ENCODE measurements around the gene GSTA1.
"Not testable (repeated sequence)": the region's sequence is repeated elsewhere in the genome, so short reads cannot be mapped to it uniquely, and the experiment has no call there.

GSTA1 gene

DNA sequence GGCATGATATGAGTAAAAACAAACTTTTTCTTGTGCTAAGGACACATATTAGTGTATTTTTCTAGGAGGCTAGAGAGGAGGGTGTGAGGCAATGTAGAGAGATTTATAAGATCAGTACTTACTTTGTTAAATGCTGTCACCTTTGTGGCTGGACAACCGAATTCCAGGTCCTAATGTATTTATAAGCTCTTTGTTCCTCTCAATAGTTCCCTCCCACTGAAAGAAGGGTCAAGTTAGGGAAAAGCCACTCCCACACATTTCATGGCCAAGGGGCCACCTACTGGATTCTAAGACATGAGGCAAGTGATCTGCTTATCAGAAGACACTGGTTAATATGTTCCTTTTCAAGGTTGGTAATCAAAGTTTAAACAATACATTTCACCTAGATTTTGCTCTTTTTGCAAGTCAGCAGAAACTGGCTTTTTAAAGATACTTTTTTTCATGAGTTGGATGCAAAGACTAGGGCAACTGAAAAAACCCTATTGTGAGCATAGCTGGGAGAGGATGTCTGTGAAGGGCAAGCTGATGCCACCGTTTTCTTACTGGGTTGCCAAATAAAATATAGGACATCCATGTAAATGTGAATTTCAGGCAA, 40.2 kb downstream of the GSTA1 start, which contains the start of gene GSTA2:
TSS of gene GSTA2 (minus strand) at position 154 of the 595 bp plus-strand sequence. CDS start 5,528 bp downstream, outside the sequence.
- H3K36me3 ChIP-seq (ENCODE audit: control insufficient read depth, insufficient read depth, low read length); H3K27me3 ChIP-seq (ENCODE audit: control insufficient read depth, insufficient read depth, low read length); H3K4me3 ChIP-seq (ENCODE audit: low read length); H3K9me3 ChIP-seq (ENCODE audit: control insufficient read depth, low read length); H3K4me1 ChIP-seq (ENCODE audit: control insufficient read depth, insufficient read depth, low read length); H3K9ac ChIP-seq (ENCODE audit: low read length): not testable (repeated sequence)

DNA sequence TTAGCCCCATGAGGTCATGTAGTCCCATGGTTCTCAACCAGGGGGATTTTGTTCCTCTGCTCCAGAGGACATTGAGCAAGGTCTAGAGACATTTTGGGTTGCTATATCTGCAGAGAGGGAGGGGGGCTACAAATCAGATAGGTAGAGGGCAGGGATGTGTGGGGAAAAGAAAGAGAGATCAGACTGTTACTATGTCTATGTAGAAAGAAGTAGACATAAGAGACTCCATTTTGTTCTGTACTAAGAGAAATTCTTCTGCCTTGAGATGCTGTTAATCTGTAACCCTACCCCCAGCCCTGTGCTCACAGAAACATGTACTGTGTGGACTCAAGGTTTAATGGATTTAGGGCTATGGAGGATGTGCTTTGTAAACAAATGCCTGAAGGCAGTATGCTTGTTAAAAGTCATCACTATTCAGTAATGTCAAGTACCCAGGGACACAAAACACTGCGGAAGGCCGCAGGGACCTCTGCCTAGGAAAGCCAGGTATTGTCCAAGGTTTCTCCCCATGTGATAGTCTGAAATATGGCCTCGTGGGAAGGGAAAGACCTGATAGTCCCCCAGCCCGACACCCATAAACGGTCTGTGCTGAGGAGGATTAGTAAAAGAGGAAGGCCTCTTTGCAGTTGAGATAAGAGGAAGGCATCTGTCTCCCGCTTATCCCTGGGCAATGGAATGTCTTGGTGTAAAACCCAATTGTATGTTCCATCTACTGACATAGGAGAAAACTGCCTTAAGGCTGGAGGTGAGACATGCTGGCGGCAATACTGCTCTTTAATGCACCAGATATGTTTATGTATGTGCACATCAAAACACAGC, 41.7 kb downstream of the GSTA1 start:
- H3K27me3 ChIP-seq (ENCODE audit: control insufficient read depth, insufficient read depth, low read length); H3K9ac ChIP-seq (ENCODE audit: low read length); H3K4me3 ChIP-seq (ENCODE audit: low read length): not testable (repeated sequence)

DNA sequence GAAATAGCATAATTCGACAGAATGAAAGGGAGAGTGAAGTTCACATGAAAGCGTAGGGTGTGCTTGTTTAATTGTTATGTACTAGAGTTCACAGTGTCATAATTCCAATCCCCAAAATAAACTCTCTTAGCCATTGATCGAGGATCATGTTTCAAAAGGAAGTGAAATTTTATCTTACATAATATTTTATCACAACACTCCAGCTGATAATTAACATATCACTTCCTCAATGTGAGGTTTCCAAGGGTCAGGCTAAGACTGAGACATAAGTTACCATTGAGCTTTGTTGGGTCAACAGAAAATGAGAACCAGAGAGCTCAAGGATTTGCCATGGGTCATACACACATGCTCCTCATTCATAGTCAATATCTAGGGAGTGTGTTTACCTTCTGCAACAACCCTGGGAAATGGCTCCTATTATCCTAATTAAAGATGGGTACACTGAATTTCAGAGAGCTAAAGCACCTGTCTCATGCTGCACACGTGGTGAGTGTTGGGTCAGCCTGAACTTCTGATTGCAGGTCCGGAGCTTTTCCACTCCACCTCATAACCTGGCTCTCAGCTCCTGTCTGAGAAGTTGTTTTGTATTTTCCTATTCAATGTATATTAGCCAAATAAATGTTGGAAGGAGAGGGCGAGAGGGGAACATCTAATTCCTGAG, 43.4 kb downstream of the GSTA1 start:
- Histone ChIP-seq H3K9ac (ENCODE audit: low read length) (no peak overlapping the region), H3K4me3 (ENCODE audit: low read length) (no peak overlapping the region), H3K9me3 (ENCODE audit: control insufficient read depth, low read length) (no peaks in the 10 kb centered on the region), H3K27me3 (ENCODE audit: control insufficient read depth, insufficient read depth, low read length) (no peaks in the 10 kb centered on the region), H3K4me1 (ENCODE audit: control insufficient read depth, insufficient read depth, low read length) (peaks cover 5% of the 10 kb centered on the region), H3K36me3 (ENCODE audit: control insufficient read depth, insufficient read depth, low read length) (no peaks in the 10 kb centered on the region)

More for the DNA sequence above, 41.7 kb downstream of the GSTA1 start:
- H3K36me3 ChIP-seq (ENCODE audit: control insufficient read depth, insufficient read depth, low read length); H3K9me3 ChIP-seq (ENCODE audit: control insufficient read depth, low read length); H3K4me1 ChIP-seq (ENCODE audit: control insufficient read depth, insufficient read depth, low read length): not testable (repeated sequence)

DNA sequence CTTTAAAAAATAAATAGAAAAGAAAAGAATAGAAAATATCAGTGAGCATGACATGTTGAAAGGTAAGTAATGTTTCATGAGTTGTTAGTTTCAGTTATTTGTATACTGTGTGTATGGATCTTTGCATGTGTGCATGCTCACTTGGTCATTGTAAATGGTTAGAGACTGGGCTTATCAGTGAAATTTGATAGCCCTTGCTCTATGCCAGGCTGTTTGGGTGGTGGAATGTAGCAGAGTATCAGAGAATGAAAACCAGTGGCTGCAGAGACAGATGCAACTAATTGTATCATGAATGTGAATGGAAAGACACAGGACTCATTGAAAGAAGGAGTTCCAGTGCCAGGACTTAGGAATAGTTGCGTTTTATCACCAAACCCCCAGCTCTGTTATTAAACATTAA, 44.5 kb downstream of the GSTA1 start:
- no peak overlapping the region for H3K4me3 ChIP-seq (ENCODE audit: low read length)
- no peak overlapping the region for H3K9ac ChIP-seq (ENCODE audit: low read length)
- H3K9me3 ChIP-seq (ENCODE audit: control insufficient read depth, low read length), result no peaks in the 10 kb centered on the region
- no peaks in the 10 kb centered on the region for H3K36me3 ChIP-seq (ENCODE audit: control insufficient read depth, insufficient read depth, low read length)
- H3K4me1 ChIP-seq (ENCODE audit: control insufficient read depth, insufficient read depth, low read length), result peaks cover 5% of the 10 kb centered on the region
- H3K27me3 ChIP-seq (ENCODE audit: control insufficient read depth, insufficient read depth, low read length), result no peaks in the 10 kb centered on the region

DNA sequence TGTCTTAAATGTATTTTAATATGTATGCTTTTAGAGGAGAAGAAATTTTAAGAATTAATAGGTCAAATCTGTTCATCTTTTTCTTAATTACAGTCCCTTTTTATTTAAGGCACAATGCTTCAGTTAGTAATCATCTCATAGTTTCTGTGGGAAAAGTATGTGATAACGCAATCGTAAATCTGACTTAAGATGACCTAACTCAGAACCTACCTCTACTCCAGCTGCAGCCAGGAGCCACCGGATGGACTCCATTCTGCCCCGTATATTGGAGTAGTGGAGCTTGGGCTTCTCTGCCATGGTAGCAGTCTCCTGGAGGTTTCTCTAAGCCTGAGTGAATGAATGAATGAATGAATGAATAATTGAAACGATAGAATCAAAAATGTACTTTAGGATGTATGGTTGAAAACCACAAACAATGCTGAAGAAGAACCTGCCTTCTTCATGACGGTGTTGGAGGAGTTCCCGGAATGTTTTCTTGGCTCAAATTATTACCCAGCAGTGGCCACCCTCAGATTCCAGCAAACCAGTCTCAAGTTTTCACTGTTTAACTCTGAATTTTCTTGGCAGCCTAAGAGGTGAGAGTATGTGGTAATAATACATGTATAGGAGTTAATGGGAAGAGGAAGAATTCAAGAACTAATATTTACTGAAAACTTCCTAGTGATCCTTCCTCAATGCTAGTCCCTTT, 45.8 kb downstream of the GSTA1 start:
- not testable (repeated sequence) for H3K36me3 ChIP-seq (ENCODE audit: control insufficient read depth, insufficient read depth, low read length); H3K4me3 ChIP-seq (ENCODE audit: low read length); H3K27me3 ChIP-seq (ENCODE audit: control insufficient read depth, insufficient read depth, low read length); H3K9ac ChIP-seq (ENCODE audit: low read length); H3K9me3 ChIP-seq (ENCODE audit: control insufficient read depth, low read length); H3K4me1 ChIP-seq (ENCODE audit: control insufficient read depth, insufficient read depth, low read length)

DNA sequence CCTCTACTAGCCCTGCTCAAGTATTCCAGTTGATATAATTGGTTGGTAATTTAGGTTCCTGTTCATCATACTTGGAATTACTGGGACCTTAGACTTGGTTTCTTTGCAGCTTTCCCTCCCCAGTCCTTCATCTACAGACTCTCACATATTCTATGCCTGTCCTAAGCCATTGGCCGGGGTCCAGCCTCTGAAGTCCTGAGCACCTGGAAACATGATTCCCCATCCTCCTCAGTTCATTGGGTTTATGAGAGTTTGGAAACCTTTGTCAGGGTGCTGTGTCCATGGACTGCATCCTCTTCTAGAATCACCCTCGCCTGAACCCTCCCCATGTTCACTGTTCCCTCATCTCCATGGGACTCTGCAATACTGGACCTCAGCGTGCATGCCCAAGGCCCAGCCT, 49.2 kb downstream of the GSTA1 start:
- Histone ChIP-seq H3K9me3 (ENCODE audit: control insufficient read depth, low read length) (peaks cover 6% of the 10 kb centered on the region), H3K9ac (ENCODE audit: low read length) (no peak overlapping the region), H3K27me3 (ENCODE audit: control insufficient read depth, insufficient read depth, low read length) (no peaks in the 10 kb centered on the region), H3K4me3 (ENCODE audit: low read length) (no peak overlapping the region), H3K36me3 (ENCODE audit: control insufficient read depth, insufficient read depth, low read length) (no peaks in the 10 kb centered on the region), H3K4me1 (ENCODE audit: control insufficient read depth, insufficient read depth, low read length) (peaks cover 6% of the 10 kb centered on the region)

DNA sequence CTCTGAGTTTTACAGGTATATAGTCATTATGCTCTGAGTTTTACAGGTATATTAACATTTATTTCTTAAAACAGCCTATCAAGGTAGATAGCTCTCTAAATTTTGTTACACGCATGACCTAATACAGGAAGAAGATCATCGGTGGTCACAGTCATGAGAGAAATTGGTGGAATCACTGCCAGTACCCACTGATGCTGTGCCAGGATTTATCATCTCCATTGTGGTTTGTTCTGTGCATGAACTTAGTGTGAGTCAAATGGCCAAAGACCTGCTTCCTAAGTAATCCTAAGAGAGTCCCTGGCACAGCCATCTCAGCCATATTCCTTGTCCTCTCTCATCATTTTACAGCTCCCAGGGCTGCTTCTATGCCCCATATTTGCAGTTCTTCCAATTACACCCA, 50.5 kb downstream of the GSTA1 start:
- H3K27me3 ChIP-seq (ENCODE audit: control insufficient read depth, insufficient read depth, low read length); H3K9ac ChIP-seq (ENCODE audit: low read length); H3K36me3 ChIP-seq (ENCODE audit: control insufficient read depth, insufficient read depth, low read length): not testable (repeated sequence)

DNA sequence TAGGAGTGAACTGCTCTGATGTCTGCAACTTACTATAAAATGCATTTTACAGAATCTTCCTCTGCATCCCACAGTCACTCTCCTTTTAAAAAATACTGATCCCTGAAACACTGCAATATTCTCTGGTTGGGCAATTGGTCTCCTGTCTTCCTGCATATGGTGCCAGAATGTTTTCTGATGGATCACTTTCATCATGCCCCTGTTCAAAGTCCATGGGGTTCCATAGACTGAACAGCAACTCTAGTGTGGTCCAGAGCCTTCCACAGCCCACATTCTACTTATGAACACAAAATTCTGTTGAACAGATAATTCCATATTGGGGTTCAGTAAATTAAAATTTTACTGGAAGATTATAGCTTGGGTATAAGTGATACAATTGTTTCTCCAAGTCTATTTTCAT, 51.3 kb downstream of the GSTA1 start:
- no peak overlapping the region for H3K9ac ChIP-seq (ENCODE audit: low read length)
- H3K4me1 ChIP-seq (ENCODE audit: control insufficient read depth, insufficient read depth, low read length), result peaks cover 9% of the 10 kb centered on the region
- H3K9me3 ChIP-seq (ENCODE audit: control insufficient read depth, low read length), result peaks cover 6% of the 10 kb centered on the region
- no peak overlapping the region for H3K4me3 ChIP-seq (ENCODE audit: low read length)
- no peaks in the 10 kb centered on the region for H3K27me3 ChIP-seq (ENCODE audit: control insufficient read depth, insufficient read depth, low read length)
- no peaks in the 10 kb centered on the region for H3K36me3 ChIP-seq (ENCODE audit: control insufficient read depth, insufficient read depth, low read length)

More for the DNA sequence above, 50.5 kb downstream of the GSTA1 start:
- not testable (repeated sequence) for H3K4me1 ChIP-seq (ENCODE audit: control insufficient read depth, insufficient read depth, low read length); H3K4me3 ChIP-seq (ENCODE audit: low read length); H3K9me3 ChIP-seq (ENCODE audit: control insufficient read depth, low read length)

DNA sequence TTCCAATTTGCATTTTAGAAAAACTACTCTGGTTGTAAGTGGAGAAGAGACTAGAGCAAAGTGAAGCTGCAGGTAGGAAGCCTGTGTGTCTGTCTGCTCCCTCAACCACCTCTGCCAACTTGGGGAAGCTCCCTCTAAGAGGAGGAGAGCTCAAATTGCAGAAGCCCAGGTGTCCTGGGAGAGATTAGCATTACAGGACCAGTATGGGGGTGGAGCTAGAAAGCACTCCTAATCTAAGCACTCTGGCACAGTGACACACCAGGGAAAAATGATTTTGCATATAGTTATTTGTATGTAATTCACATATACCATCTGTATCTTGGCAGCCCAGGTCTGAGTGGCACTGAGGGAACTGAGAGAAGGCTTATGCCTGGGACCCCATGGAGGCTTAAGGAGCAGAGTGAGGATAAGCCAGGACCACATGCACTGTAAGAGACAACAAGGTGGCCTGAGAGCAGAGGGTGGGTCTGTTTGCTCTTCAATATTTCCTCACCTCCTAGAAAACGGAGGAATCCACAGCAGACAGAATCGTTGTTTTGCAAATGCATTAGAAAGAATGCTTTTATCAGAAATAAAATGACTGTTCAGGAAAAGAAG, 54.0 kb downstream of the GSTA1 start:
- H3K36me3 ChIP-seq (ENCODE audit: control insufficient read depth, insufficient read depth, low read length), result no peaks in the 10 kb centered on the region

DNA sequence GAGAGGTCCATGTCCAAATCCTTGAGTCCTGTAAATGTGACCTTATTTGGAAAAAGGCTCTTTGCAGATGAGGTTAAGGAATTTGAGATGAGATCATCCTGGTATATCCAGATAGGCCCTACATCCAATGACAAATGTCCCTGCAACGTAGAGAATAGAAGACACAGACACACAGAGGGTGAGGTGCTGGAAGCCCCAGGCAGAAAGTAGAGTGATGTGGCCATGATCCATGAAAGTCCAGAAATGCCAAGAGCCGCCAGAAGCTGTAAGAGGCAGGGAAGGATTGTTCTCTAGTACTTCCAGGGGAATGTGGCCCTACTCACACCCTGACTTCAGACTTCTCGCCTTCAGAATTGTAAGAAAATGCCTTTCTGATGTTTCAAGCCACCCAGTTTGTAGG, 56.3 kb downstream of the GSTA1 start:
- not testable (repeated sequence) for H3K27me3 ChIP-seq (ENCODE audit: control insufficient read depth, insufficient read depth, low read length); H3K9ac ChIP-seq (ENCODE audit: low read length); H3K9me3 ChIP-seq (ENCODE audit: control insufficient read depth, low read length); H3K36me3 ChIP-seq (ENCODE audit: control insufficient read depth, insufficient read depth, low read length); H3K4me3 ChIP-seq (ENCODE audit: low read length)
- H3K4me1 ChIP-seq (ENCODE audit: control insufficient read depth, insufficient read depth, low read length), result peaks cover 20% of the 10 kb centered on the region

More for the DNA sequence above, 54.0 kb downstream of the GSTA1 start:
- Histone ChIP-seq H3K9me3 (ENCODE audit: control insufficient read depth, low read length) (peaks cover 6% of the 10 kb centered on the region), H3K4me1 (ENCODE audit: control insufficient read depth, insufficient read depth, low read length) (peaks cover 20% of the 10 kb centered on the region), H3K27me3 (ENCODE audit: control insufficient read depth, insufficient read depth, low read length) (no peaks in the 10 kb centered on the region), H3K4me3 (ENCODE audit: low read length) (no peak overlapping the region), H3K9ac (ENCODE audit: low read length) (no peak overlapping the region)

DNA sequence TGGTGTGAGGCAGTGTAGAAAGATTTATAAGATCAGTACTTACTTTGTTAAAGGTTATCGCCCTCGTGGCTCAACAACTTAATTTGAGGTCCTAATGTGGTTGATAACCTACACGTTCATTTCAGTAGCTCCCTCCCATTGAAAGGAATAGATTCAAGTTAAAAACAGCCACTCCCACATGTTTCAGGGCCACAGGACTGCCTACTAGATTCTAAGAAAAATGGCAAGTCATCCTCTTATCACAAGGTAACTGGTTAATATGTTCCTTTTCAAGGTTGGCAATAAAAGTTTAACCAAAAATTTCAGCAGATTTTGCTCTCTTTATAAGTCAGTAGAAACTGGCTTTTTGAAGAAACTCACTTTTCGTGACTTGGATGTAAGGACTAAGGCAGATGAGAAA, 57.4 kb downstream of the GSTA1 start:
- Histone ChIP-seq H3K27me3 (ENCODE audit: control insufficient read depth, insufficient read depth, low read length) (no peaks in the 10 kb centered on the region), H3K9me3 (ENCODE audit: control insufficient read depth, low read length) (peaks cover 6% of the 10 kb centered on the region), H3K4me3 (ENCODE audit: low read length) (no peak overlapping the region), H3K36me3 (ENCODE audit: control insufficient read depth, insufficient read depth, low read length) (no peaks in the 10 kb centered on the region), H3K9ac (ENCODE audit: low read length) (no peak overlapping the region), H3K4me1 (ENCODE audit: control insufficient read depth, insufficient read depth, low read length) (peaks cover 20% of the 10 kb centered on the region)

All from mucosa of stomach (tissue), 1 donor.